ENCODE results near the gene LSG1.

The LSG1 gene

GRCh38 chr3:194686816-194687637 is 15.0 kb upstream of the LSG1 start:
- DNase-seq (ENCODE audit: low spot score): peak; percentile 42

DNA sequence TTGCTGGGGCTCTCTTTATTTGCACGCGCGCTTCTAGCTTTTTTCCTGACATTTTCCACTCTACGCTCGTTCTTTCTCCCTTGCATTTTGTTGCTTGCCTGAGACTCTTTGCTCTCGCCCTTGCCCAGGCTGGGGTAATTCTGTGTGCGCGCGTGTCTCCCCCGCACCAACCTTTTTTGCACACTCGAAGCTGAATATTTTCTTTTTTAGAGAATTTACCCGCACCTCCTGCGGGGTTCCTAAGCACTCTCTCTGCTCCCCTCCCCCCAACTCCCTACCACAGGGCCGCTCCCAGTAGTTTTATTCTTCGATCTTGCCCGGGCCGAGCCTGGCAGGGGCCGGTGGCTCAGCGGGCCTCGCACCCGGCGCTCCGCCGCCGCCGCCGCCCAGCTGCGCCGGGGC is 14.4 kb upstream of the LSG1 start:
- DNase-seq (ENCODE audit: low spot score): peak; percentile 52

GRCh38 chr3:194685718-194686413 is 13.9 kb upstream of the LSG1 start, which contains the start of gene FAM43A:
TSS of gene FAM43A (plus strand) at chr3:194685883. CDS start at chr3:194686827, 944 bp downstream.
- DNase-seq (ENCODE audit: low spot score): peak; percentile 86

DNA sequence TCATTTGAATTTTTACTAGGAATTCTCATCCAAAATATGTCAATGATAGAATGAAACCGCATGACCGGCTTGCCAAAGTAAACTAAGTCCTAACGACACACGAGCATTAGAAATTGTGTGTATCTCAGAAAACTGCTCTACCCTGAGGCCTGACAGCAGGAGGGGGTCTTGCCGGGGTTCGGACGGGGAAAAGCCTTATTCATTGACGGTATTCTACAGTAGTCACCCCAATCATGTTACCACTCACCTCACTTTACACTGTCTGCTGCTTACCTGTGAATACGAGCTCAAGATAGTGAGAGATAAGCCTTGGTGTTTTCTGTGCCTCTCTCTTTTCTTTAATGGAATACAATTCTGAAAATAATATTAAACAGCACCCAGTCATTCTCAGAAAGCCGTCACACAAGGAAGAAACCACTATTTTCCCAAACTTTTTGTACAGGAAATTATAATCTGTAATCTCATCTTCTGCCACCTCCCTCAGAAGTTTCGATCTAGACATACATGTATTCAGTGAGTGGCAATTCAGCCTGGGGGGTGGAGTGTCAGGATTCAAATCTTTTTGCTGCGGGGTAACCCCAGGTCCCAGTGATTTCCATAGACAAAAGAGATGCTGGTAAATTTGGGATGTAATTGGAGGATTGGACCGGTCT is 13.2 kb upstream of the LSG1 start:
- DNase-seq (ENCODE audit: low spot score): no peak

GRCh38 chr3:194683380-194683779 is 11.4 kb upstream of the LSG1 start:
- no peak for DNase-seq (ENCODE audit: low spot score)

- DNase-seq (ENCODE audit: low spot score): peak; percentile 90
Measured at GRCh38 chr3:194682694-194683310, 10.8 kb upstream of the LSG1 start.

GRCh38 chr3:194682189-194682693 is 10.2 kb upstream of the LSG1 start:
- DNase-seq (ENCODE audit: low spot score): no peak

DNA sequence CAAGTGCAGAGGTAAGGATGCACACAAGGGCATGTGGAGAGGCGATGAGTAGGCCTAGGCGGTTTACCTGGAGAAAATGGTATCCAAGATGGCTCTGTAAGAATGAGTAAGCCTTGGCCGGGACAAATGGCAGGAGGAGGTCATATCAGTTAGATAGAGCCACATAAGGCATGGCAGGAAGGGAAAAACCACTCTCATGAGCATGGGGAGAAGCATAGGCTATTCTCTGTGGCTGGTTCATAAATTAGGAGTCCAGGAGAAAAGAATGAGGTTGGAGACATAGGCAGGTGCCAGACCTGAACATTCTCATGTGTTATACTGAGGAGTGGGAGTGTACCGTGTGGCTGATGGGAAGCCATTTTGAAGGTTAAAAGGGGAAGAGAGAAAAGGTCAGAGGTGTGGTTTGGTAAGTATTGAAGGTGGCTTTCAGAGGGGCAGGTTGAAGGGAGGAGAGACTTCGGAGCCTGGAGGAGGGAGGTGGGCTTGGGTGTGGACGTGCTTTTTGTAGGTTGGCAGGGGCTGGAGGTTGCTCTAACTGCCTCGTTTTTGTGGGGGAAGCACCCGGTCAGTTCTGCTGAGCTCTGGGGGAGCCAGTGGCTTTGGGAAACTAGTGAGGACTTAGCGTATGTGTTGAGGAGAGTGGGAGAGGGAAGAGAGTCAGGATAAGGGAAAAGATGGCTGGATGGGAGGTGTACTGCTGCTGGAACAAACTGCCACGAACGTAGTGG is 9.1 kb upstream of the LSG1 start:
- DNase-seq (ENCODE audit: low spot score): no peak

- no peak for DNase-seq (ENCODE audit: low spot score)
Measured at GRCh38 chr3:194676471-194676870, 4.5 kb upstream of the LSG1 start.

GRCh38 chr3:194675680-194676079 is 3.7 kb upstream of the LSG1 start:
- DNase-seq (ENCODE audit: low spot score): no peak

DNA sequence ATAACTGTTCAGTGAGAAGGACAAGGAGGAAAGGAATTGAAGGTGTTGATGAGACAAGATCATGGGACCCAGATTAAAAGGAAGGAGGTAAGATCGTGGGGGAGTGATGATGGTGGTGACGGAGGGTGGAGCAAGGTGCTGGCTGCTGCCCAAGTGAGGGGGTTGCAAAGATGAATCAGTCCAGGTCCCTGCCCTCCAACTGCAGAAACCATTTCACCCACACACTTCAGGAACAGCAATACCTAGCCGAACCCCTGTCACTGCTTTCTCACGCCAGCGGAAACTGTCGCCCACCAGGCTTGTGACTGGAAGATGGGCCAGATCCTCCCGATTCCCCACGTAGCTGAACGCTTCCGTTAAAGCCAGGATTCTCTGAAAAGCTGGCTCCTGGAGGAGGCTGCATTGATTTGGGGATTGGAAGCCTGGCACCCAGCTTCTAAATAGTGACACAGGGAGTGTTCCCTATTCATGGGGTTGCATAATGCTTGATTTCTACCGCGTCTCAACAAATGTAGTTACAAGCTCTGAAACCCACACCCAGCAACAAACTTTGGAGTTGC is 3.2 kb upstream of the LSG1 start:
- DNase-seq (ENCODE audit: low spot score): no peak

GRCh38 chr3:194673761-194674160 is 1.8 kb upstream of the LSG1 start:
- no peak for DNase-seq (ENCODE audit: low spot score)

DNA sequence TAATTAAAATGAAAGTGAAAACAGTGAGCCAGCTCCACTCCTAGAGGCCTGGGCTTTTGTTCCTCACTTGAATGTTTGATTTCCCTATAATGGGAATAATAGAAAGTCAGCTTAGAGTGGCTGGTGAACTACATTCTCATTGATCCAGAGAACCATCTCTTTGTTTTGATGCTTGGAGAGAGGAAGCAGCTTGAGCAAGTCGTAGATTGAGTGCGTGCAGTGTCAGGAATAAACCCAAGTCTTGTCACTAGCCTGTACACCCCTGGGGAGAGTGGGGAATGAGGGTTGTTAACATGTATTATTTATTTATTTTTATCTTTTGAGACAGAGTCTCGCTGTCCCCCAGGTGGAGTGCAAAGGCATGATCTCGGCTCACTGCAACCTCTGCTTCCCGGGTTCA is 885 bp upstream of the LSG1 start:
- DNase-seq (ENCODE audit: low spot score): peak; percentile 36

DNA sequence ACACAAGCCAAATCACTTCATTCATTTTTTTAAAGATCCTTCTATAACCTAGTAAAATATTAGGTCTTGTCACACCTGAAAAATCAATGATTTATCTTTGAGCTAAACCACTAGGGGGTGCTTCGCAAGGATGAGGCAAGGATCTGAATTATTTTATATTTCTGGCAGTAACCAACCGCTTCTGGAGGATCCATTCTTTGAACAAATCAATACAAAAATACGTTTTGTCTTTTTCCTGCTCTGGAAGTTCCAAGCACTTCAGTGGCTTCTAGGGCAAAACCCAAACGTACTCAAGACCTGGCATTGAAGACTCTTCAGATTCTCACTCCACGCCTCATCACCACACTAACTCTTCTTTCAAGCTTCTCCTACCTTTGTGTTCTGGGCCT is 486 bp downstream of the LSG1 start:
- DNase-seq (ENCODE audit: low spot score): peak; percentile 78

DNA sequence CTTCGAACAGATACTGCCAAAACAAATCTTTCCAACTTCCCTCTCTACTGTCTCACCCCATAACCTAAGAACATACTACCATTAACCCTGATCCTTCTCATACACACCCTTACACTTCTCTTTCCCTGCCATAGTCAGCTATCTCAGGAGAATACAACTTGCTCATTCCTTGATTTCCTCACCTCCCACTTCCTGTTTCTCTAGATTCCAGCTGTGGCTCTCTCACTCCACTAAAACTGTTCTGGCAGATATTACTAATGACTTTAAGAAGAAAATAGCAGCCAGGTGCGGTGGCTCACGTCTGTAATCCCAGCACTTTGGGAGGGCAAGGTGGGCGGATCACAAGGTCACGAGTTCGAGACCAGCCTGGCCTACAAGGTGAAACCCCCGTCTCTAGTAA is 4.6 kb downstream of the LSG1 start:
- no peak for DNase-seq (ENCODE audit: low spot score)

DNA sequence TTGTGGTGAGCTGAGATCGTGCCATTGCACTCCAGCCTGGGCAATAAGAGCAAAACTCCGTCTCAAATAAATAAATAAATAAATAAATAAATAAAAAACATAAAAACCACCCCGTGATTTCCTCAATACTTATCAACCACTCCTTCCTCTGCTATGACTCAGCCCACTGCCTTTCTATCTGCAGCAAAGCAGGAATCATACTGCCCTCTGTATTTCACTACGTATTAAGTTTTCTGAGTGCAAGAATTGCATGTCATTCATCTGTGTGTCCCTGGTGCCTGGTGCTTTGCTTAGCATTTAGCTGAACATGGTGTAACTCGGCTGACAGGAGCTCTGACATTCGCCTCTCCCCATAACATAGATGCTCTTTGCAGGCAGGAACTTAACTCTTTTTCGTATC is 7.1 kb downstream of the LSG1 start:
- DNase-seq (ENCODE audit: low spot score): no peak

DNA sequence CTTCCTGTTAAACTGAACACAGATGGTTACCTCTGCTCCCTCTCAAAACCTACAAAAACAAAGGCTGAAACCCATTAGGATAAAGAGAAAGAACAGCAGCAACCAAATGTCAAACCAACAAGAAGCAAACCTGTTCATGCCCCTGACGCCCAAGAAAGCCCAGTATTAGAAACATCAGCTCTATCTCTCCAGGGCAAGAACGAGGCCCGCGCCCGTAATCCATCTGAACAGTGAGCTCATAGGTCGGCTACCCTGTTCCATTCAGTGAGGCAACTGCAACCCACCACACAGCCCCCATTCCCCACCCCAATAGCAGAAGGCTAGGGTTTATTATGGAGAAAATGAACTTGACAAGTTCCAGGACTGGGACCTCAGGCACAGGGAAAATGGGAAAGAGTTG is 10.0 kb downstream of the LSG1 start:
- DNase-seq (ENCODE audit: low spot score): no peak

DNA sequence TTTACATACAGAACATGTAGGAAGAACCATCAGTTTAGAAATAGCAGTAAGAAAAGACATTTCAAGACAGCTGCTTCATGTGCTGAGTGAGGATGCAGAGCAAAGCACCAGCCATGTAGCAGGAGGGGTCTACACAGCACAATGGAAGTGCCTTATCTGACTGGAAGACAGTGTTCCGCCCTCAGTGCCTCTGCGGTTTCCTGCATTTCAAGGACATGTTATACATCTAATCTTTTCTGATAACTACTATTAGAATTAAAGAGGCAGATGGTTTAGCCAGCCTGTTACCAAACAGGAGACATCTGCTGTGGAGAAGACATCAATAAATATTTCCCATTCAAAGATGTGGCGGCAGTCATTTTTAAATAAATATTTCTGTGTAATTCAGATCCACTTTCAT is 10.6 kb downstream of the LSG1 start:
- no peak for DNase-seq (ENCODE audit: low spot score)

GRCh38 chr3:194659778-194660177 is 12.2 kb downstream of the LSG1 start:
- no peak for DNase-seq (ENCODE audit: low spot score)

DNA sequence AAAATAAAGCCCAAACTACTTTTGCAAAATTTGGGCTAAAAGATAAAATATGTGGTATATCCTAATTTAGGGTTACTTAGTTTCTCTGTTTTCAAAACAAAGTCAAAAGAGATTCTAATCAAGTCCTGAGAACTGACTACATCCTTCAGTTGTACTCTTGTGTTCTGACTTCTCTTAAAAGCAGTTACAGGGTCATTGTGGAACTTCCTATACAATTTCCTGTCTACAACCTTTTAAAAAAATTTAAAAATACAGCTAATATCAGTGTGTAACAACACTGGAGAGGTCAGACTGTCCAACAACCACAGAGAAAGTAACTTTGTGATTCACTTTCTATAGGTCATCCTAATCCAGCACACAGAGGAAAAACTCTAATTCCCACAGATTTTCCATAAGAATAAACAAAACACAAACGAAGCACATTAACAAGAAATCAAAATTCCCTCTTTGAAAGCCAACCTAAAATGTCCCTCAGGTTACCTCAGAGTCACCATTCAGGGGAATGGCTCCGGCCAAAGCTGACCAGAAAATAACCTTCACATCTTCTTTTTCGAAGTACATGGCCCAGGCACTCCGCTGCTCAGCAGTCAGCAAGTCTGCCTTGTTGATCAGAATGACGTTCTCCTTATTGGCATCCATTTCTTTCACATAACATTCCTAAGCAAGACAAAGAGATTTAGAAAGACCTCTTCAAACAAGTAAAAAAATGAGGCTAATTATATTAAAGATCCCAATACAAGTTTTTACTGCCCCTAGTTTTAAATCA is 13.3 kb downstream of the LSG1 start:
- DNase-seq (ENCODE audit: low spot score): no peak

GRCh38 chr3:194657439-194657838 is 14.6 kb downstream of the LSG1 start:
- no peak for DNase-seq (ENCODE audit: low spot score)
